Measurements from ENCODE around the gene PITPNC1.

GRCh38 chr17:67511804-67512203, 134.7 kb downstream of the PITPNC1 start:
- TF ChIP-seq REST (IDR thresholded peaks at IDR 0.05; ENCODE audit: insufficient read depth in 1 of 2, low read depth in 2 of 2, low read length in 2 of 2) (no peak), TAF1 (IDR thresholded peaks at IDR 0.05; ENCODE audit: borderline replicate concordance, insufficient read depth, low read length) (no peak)

Measured in PFSK-1 (cell line).